ENCODE measurements around the gene EML4. TPM values are rescaled to one million over a fixed set of nuclear protein-coding genes. Genes with fewer than 3 reads are reported as not detected.
A peak's percentile ranks its signal among the peaks of the same experiment; 100 is the strongest.

EML4 gene
- total and polyA plus RNA-seq, 2 of the 13 experiments (the other 11 are each of a cell fraction or from before 2014, with no cell fraction given), result 243 to 476 TPM

- H3K9me3 ChIP-seq (ENCODE audit: low read length), result no peaks in the 10 kb centered on the region
- no peak overlapping the region for H3K9ac ChIP-seq (ENCODE audit: insufficient read depth, low read depth, low read length)
- BruUV-seq (replicated peaks), result no TSS peak
- intact Hi-C loops (cut with micrococcal nuclease; ENCODE audit: unreplicated experiment), result no loop called here
- in situ Hi-C loops (cut with HindIII; ENCODE audit: extremely low pct_ligation_motif_present, low pct_unique_long_range_greater_than_20kb), result no loop called here
- peaks cover 100% of the 10 kb centered on the region for H4K20me1 ChIP-seq (ENCODE audit: insufficient read depth, low read length)
- peak overlapping the region; percentile 14; the same call in 1 of the 2 replicates for H3K4me2 ChIP-seq (ENCODE audit: low read depth, low read length)
- peaks cover 8 to 46% of the 10 kb centered on the region in 2 experiments for H3K36me3 ChIP-seq (replicated peaks in 1 of 2; ENCODE audit: control insufficient read depth in 1 of 2, insufficient read depth in 2 of 2, low read length in 2 of 2)
- DNase-seq (ENCODE audit: low spot score) (no peak), ATAC-seq (no peak), FAIRE-seq (no peak)
- ChIA-PET POLR2A (interaction anchor here (1.0 kb wide), 1 partner anchor 82 kb away, joined by 3 read pairs; no protein-coding TSS in a partner anchor), CTCF (ENCODE audit: low intra/inter-chr PET ratio, low total read pairs) (no interaction called here)
- H3K27me3 ChIP-seq (ENCODE audit: control insufficient read depth in 1 of 2, insufficient read depth in 2 of 2, low read length in 2 of 2), result no peaks in the 10 kb centered on the region
- no peak overlapping the region for H3K4me3 ChIP-seq (replicated peaks in 1 of 3; ENCODE audit: insufficient read depth in 1 of 3, low read depth in 2 of 3, low read length in 3 of 3)
- no peak overlapping the region for H2AFZ ChIP-seq (ENCODE audit: low read length)
- no peak overlapping the region for H3K27ac ChIP-seq (ENCODE audit: extremely low read length, insufficient read depth, low read length)
- peaks cover 100% of the 10 kb centered on the region for H3K79me2 ChIP-seq (ENCODE audit: insufficient read depth, low read length)
- WGBS (ENCODE audit: low lambda C conversion rate), result 73% methylated on average over 2 of the region's 2 CpGs
- H3K4me1 ChIP-seq (ENCODE audit: insufficient read depth, low read length), result peaks cover 98% of the 10 kb centered on the region
- TF ChIP-seq NCOR1 (IDR thresholded peaks at IDR 0.05; ENCODE audit: borderline replicate concordance, low read length) (no peak), TFE3 (CRISPR knock-in tag; IDR thresholded peaks at IDR 0.05) (0 out of 2 replicates have a peak, but pooled peaks have one; percentile 7), GPBP1L1 (CRISPR knock-in tag; IDR thresholded peaks at IDR 0.05) (no peak), ZNF878 (CRISPR knock-in tag; IDR thresholded peaks at IDR 0.05) (0 out of 2 replicates have a peak, but pooled peaks have one; percentile 31)
Measured at GRCh38 chr2:42223855-42224268, 54.7 kb downstream of the EML4 start.

Measured in HepG2 (cell line).